Right atrium auricular region (tissue), 2 donors: ENCODE measurements around the gene OLR1. TPM values are rescaled to one million over a fixed set of nuclear protein-coding genes. Genes with fewer than 3 reads are reported as not detected.
A peak's percentile ranks its signal among the peaks of the same experiment; 100 is the strongest.

ENCODE experiments used
- DNase-seq: peaks from one replicate; pipeline ENCODE4 v3.0.0-alpha.2; 2019; ENCODE audit warnings: low spot score
- H3K27ac ChIP-seq, 2 donors: fragments of 200-600 bp; sonication (generic); 1 replicate in 1 of 2; 2 replicates in 1 of 2; pipeline ENCODE4 v1.5.1; 2016 to 2019
- H3K27me3 ChIP-seq, 2 donors: fragments of 200-600 bp; sonication (generic); one replicate each; pipeline versions ENCODE4 v1.5.1 to v1.6.0; 2017 to 2019
- H3K36me3 ChIP-seq: fragments of 200-600 bp; sonication (generic); one replicate; pipeline ENCODE4 v1.5.1; 2016
- H3K4me1 ChIP-seq, 2 donors: fragments of 200-600 bp; sonication (generic); one replicate each; pipeline versions ENCODE4 v1.5.1 to v1.6.0; 2017 to 2019
- H3K4me3 ChIP-seq, 2 donors: fragments of 200-600 bp; sonication (generic); 1 replicate in 1 of 2; 2 replicates in 1 of 2; pipeline ENCODE4 v1.5.1; 2017 to 2019; ENCODE audit warnings: mild to moderate bottlenecking in 1 of 2, moderate library complexity in 1 of 2
- H3K9me3 ChIP-seq, 2 donors: fragments of 200-600 bp; sonication (generic); one replicate each; pipeline ENCODE4 v1.5.1; 2019
- CTCF ChIP-seq, 2 donors: fragments of 200-600 bp; sonication (generic); IDR thresholded peaks; one replicate each; pipeline ENCODE4 v1.5.1; 2019; ENCODE audit warnings: antibody characterized with exemption in 2 of 2
- total RNA-seq, 2 donors: library from RNA; depleted of rRNA; stranded (reverse); fragments of >200 nt; gene quantifications; one replicate each; pipeline ENCODE4 v1.1.0, GENCODE V29; 2016

OLR1 gene
- total RNA-seq, 2 donors from 2014 or later: 1.6 to 2.5 TPM

- H3K36me3 ChIP-seq: no peaks in the 10 kb centered on the region
- H3K9me3 ChIP-seq: no peaks in the 10 kb centered on the region
- H3K27me3 ChIP-seq: no peaks in the 10 kb centered on the region
- H3K4me3 ChIP-seq: no peak overlapping the region
- H3K27ac ChIP-seq: no peak overlapping the region
- H3K4me1 ChIP-seq: peaks cover 0 to 3% of the 10 kb centered on the region in 2 donors
- DNase-seq: no peak
- TF ChIP-seq CTCF (IDR thresholded peaks at IDR 0.05): peak in 1 of 2 donors; percentile 72
Observed at GRCh38 chr12:10140001-10140400, 31.9 kb downstream of the OLR1 start.

- DNase-seq: no peak
- H3K9me3 ChIP-seq: no peaks in the 10 kb centered on the region
- no peaks in the 10 kb centered on the region for H3K27me3 ChIP-seq
- peaks cover 0 to 9% of the 10 kb centered on the region in 2 donors for H3K4me1 ChIP-seq
- H3K27ac ChIP-seq: no peak overlapping the region
- no peaks in the 10 kb centered on the region for H3K36me3 ChIP-seq
- no peak overlapping the region for H3K4me3 ChIP-seq
- no peak for TF ChIP-seq CTCF (IDR thresholded peaks at IDR 0.05)
Observed at GRCh38 chr12:10136637-10137205, 35.2 kb downstream of the OLR1 start.

GRCh38 chr12:10135126-10135525, 36.8 kb downstream of the OLR1 start:
- Histone ChIP-seq H3K9me3 (no peaks in the 10 kb centered on the region), H3K27ac (no peak overlapping the region), H3K4me1 (peaks cover 0 to 15% of the 10 kb centered on the region in 2 donors), H3K27me3 (no peaks in the 10 kb centered on the region), H3K4me3 (no peak overlapping the region), H3K36me3 (no peaks in the 10 kb centered on the region)
- no peak for DNase-seq
- TF ChIP-seq CTCF (IDR thresholded peaks at IDR 0.05): no peak

- Histone ChIP-seq H3K36me3 (no peaks in the 10 kb centered on the region), H3K27ac (no peak overlapping the region), H3K27me3 (no peaks in the 10 kb centered on the region), H3K4me1 (peaks cover 0 to 12% of the 10 kb centered on the region in 2 donors), H3K4me3 (no peak overlapping the region), H3K9me3 (no peaks in the 10 kb centered on the region)
- no peak for TF ChIP-seq CTCF (IDR thresholded peaks at IDR 0.05)
- DNase-seq: no peak
Observed at GRCh38 chr12:10132850-10133370, 39.0 kb downstream of the OLR1 start.

- no peaks in the 10 kb centered on the region for H3K36me3 ChIP-seq
- H3K27me3 ChIP-seq: no peaks in the 10 kb centered on the region
- H3K9me3 ChIP-seq: no peaks in the 10 kb centered on the region
- H3K4me1 ChIP-seq: peaks cover 0 to 12% of the 10 kb centered on the region in 2 donors
- H3K4me3 ChIP-seq: no peak overlapping the region
- peak overlapping the region; percentile 31 to 47 for H3K27ac ChIP-seq
- no peak for DNase-seq
- TF ChIP-seq CTCF (IDR thresholded peaks at IDR 0.05): no peak
Observed at GRCh38 chr12:10131111-10131690, 40.7 kb downstream of the OLR1 start.
